GM12892 (cell line): Measurements from ENCODE around the gene ANO2.
"Not testable (repeated sequence)": the region's sequence is repeated elsewhere in the genome, so short reads cannot be mapped to it uniquely, and the experiment has no call there.

Source experiments
- POLR2A ChIP-seq: IDR thresholded peaks from 2 replicates; pipeline ENCODE4 v1.6.1; 2011; ENCODE audit warnings: low read depth, low read length, control low read depth
- TAF1 ChIP-seq: IDR thresholded peaks from 2 replicates; pipeline ENCODE4 v1.6.1; 2011; ENCODE audit warnings: low read depth, mild to moderate bottlenecking, control low read depth, low read length, borderline replicate concordance

DNA sequence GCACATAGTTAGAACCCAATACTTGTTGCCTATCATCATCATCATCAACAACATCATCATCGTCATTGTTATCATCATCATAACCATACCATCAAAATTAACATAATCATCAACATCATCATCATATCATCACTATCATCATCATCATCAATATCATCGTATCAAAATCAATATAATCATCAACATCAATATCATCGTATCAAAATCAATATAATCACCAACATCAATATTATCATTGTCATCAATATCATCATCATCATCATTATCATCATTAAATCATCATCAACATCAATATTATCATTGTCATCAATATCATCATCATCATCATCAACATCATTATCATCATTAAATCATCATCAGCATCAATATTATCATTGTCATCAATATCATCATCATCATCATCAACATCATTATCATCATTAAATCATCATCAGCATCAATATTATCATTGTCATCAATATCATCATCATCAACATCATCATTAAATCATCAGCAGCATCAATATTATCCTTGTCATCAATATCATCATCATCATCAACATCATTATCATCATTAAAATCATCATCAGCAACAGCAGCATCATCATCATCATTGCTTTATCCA, 286.6 kb downstream of the ANO2 start:
- TF ChIP-seq TAF1, POLR2A: not testable (repeated sequence)
